ENCODE data around the gene DNER.

DNA sequence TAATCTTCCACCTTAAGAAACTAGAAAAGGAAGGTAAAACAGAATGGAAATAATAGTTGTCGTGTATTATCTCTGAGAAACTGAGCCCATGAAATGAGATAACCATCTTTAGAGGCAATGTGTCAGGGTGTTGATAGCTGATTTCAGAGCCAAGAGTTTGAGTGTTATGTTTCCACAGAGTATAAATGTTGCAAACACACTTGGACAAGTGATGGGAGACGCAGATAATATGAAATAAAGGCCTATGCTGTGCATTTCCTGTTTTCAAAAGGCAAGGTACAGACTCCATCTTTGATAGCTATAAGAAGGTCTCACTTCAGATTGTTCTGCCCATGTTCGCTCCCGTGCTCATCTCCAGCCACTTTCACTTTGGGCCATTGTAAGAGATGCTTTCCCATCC, 25.9 kb upstream of the DNER start:
- TF ChIP-seq ZNF274 (IDR thresholded peaks at IDR 0.05; ENCODE audit: low read depth, low read length): no peak
- TF ChIP-seq, protein P1, sequence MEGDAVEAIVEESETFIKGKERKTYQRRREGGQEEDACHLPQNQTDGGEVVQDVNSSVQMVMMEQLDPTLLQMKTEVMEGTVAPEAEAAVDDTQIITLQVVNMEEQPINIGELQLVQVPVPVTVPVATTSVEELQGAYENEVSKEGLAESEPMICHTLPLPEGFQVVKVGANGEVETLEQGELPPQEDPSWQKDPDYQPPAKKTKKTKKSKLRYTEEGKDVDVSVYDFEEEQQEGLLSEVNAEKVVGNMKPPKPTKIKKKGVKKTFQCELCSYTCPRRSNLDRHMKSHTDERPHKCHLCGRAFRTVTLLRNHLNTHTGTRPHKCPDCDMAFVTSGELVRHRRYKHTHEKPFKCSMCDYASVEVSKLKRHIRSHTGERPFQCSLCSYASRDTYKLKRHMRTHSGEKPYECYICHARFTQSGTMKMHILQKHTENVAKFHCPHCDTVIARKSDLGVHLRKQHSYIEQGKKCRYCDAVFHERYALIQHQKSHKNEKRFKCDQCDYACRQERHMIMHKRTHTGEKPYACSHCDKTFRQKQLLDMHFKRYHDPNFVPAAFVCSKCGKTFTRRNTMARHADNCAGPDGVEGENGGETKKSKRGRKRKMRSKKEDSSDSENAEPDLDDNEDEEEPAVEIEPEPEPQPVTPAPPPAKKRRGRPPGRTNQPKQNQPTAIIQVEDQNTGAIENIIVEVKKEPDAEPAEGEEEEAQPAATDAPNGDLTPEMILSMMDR (IDR thresholded peaks at IDR 0.05 in 2 of 3, conservative IDR thresholded peaks at IDR 0.05 in 1 of 3; ENCODE audit: borderline replicate concordance in 1 of 3, insufficient read depth in 1 of 3, low read depth in 2 of 3, low read length in 2 of 3): no peak
- no peak for TF ChIP-seq EGR1 (IDR thresholded peaks at IDR 0.05; ENCODE audit: low read depth)
- no peak for TF ChIP-seq SP1 (IDR thresholded peaks at IDR 0.05; ENCODE audit: low read depth)
- no peak for TF ChIP-seq SRF (IDR thresholded peaks at IDR 0.05; ENCODE audit: low read depth)
- TF ChIP-seq EZH2 (IDR thresholded peaks at IDR 0.05): no peak

All from HCT116 (cell line).